BE2C (cell line): Measurements from ENCODE around the gene DKK3.
A peak's percentile ranks its signal among the peaks of the same experiment; 100 is the strongest.
"Not testable (repeated sequence)": the region's sequence is repeated elsewhere in the genome, so short reads cannot be mapped to it uniquely, and the experiment has no call there.

Source experiments
- DNase-seq: peaks from one replicate; pipeline ENCODE4 v3.0.0-alpha.2; 2020
- H3K27me3 ChIP-seq: fragments of 250-450 bp; sonication (Bioruptor Pico); 2 replicates; pipeline ENCODE4 v1.5.1; 2020; ENCODE audit warnings: mild to moderate bottlenecking
- H3K36me3 ChIP-seq: fragments of 250-450 bp; sonication (Bioruptor Pico); 2 replicates; pipeline ENCODE4 v1.5.1; 2020; ENCODE audit warnings: mild to moderate bottlenecking
- H3K4me1 ChIP-seq: fragments of 250-450 bp; sonication (Bioruptor Pico); 2 replicates; pipeline ENCODE4 v1.5.1; 2020
- H3K4me3 ChIP-seq: 2 replicates; pipeline ENCODE4 v1.5.1; 2011; ENCODE audit warnings: low read depth, low read length
- H3K9me3 ChIP-seq: fragments of 250-450 bp; sonication (Bioruptor Pico); 2 replicates; pipeline ENCODE4 v1.5.1; 2020
- TF ChIP-seq, protein P1 (sequence below): IDR thresholded peaks from 2 replicates; pipeline ENCODE4 v1.5.1; 2012; ENCODE audit warnings: mild to moderate bottlenecking, low read depth, low read length

DKK3 gene

DNA sequence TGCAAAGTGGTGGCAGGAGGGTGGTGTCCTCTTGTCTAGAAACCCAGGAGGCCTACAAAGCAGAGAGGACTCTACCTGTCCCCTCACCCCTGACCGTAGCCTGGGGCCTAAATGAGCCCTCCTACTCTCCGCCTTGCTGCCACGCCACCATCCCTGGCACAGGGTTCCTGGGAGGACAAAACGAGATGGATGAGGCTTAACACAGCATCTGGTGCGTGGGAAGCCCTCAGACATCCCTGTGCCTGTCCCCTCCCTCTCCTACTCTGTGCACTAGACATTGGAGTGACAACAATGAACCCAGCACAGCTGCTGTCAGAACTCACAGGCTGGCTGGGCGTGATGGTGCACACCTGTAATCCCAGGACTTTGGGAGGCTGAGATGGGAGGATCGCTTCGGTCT, 36.4 kb upstream of the DKK3 start:
- no peaks in the 10 kb centered on the region for H3K36me3 ChIP-seq
- TF ChIP-seq, protein P1, sequence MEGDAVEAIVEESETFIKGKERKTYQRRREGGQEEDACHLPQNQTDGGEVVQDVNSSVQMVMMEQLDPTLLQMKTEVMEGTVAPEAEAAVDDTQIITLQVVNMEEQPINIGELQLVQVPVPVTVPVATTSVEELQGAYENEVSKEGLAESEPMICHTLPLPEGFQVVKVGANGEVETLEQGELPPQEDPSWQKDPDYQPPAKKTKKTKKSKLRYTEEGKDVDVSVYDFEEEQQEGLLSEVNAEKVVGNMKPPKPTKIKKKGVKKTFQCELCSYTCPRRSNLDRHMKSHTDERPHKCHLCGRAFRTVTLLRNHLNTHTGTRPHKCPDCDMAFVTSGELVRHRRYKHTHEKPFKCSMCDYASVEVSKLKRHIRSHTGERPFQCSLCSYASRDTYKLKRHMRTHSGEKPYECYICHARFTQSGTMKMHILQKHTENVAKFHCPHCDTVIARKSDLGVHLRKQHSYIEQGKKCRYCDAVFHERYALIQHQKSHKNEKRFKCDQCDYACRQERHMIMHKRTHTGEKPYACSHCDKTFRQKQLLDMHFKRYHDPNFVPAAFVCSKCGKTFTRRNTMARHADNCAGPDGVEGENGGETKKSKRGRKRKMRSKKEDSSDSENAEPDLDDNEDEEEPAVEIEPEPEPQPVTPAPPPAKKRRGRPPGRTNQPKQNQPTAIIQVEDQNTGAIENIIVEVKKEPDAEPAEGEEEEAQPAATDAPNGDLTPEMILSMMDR, result no peak
- no peaks in the 10 kb centered on the region for H3K9me3 ChIP-seq
- no peak overlapping the region for H3K4me3 ChIP-seq
- H3K4me1 ChIP-seq, result peaks cover 2% of the 10 kb centered on the region; the same call in 1 of the 2 replicates
- DNase-seq, result no peak
- H3K27me3 ChIP-seq, result no peaks in the 10 kb centered on the region

- no peaks in the 10 kb centered on the region for H3K9me3 ChIP-seq
- H3K4me1 ChIP-seq, result peaks cover 2% of the 10 kb centered on the region; the same call in 1 of the 2 replicates
- DNase-seq, result peak; percentile 63
- TF ChIP-seq, protein P1, result peak; percentile 78
- H3K27me3 ChIP-seq, result no peaks in the 10 kb centered on the region
- peak overlapping the region; percentile 34 for H3K4me3 ChIP-seq
- H3K36me3 ChIP-seq, result no peaks in the 10 kb centered on the region
Observed at GRCh38 chr11:12043959-12044791, 35.7 kb upstream of the DKK3 start.

GRCh38 chr11:12043221-12043620, 34.8 kb upstream of the DKK3 start:
- TF ChIP-seq, protein P1, result no peak
- Histone ChIP-seq H3K4me3 (no peak overlapping the region), H3K36me3 (no peaks in the 10 kb centered on the region), H3K27me3 (no peaks in the 10 kb centered on the region), H3K9me3 (no peaks in the 10 kb centered on the region), H3K4me1 (peaks cover 2% of the 10 kb centered on the region; the same call in 1 of the 2 replicates)
- DNase-seq, result no peak

- Histone ChIP-seq H3K36me3 (no peaks in the 10 kb centered on the region), H3K27me3 (no peaks in the 10 kb centered on the region), H3K4me1 (peaks cover 2% of the 10 kb centered on the region; the same call in 1 of the 2 replicates), H3K9me3 (no peaks in the 10 kb centered on the region), H3K4me3 (no peak overlapping the region)
- no peak for DNase-seq
- TF ChIP-seq, protein P1, result no peak
Observed at GRCh38 chr11:12042215-12042676, 33.8 kb upstream of the DKK3 start.

DNA sequence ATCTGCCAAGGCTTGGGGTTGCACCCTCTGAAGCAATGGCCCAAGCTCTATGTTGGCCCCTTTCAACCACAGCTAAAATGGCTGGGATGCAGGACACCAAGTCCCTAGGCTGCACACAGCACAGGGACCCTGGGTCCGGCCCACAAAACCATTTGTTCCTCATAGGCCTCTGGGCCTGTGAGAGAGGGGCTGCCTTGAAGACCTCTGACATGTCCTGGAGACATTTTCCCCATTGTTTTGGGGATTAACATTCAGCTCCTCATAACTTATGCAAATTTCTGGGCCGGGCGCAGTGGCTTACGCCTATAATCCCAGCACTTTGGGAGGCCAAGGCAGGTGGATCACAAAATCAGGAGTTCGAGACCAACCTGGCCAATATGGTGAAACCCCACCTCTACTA, 32.3 kb upstream of the DKK3 start:
- not testable (repeated sequence) for H3K36me3 ChIP-seq, H3K9me3 ChIP-seq, DNase-seq, H3K4me1 ChIP-seq, H3K4me3 ChIP-seq, H3K27me3 ChIP-seq

- Histone ChIP-seq H3K4me1 (no peaks in the 10 kb centered on the region), H3K36me3 (no peaks in the 10 kb centered on the region), H3K27me3 (no peaks in the 10 kb centered on the region), H3K9me3 (no peaks in the 10 kb centered on the region), H3K4me3 (no peak overlapping the region)
- TF ChIP-seq, protein P1, result no peak
- no peak for DNase-seq
Observed at GRCh38 chr11:12032968-12033367, 24.5 kb upstream of the DKK3 start.
